ENCODE measurements around the gene TBC1D25.
A peak's percentile ranks its signal among the peaks of the same experiment; 100 is the strongest.

TBC1D25 gene

DNA sequence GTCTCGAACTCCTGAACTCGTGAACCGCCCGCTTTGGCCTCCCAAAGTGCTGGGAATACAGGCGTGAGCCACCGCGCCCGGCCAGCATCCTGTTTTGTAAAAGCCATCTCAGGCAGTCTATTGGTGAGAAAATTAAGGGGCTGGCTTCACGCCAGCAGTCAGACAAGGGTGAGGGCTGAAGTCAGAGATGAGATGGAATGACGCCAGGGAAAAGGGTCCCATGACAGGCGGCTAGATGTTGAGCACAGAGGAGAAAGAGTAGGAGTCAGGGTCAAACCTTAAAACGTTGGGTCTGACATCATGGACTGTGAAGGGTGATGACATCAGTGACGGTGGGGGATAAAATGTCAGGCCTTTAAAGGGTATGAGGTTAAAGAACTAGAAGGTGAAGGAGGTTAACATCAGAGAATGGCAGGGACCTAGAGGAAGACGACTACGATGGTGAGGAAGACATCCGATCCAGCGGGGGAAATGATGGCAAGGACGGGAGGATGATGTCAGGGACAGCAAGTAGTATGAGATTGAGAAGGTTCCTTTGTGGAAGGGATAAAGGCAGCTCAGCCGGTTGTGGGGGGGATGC is 34.3 kb downstream of the TBC1D25 start:
- DNase-seq = no peak

- peak; percentile 71 for DNase-seq
Observed at GRCh38 chrX:48574270-48575266, 35.1 kb downstream of the TBC1D25 start, which contains the start of gene RBM3. Gene RBM3, plus strand, starts transcription at chrX:48574484. Its CDS starts 697 bp downstream, at chrX:48575181.

- DNase-seq = no peak
Observed at GRCh38 chrX:48575642-48576041, 36.1 kb downstream of the TBC1D25 start.

DNA sequence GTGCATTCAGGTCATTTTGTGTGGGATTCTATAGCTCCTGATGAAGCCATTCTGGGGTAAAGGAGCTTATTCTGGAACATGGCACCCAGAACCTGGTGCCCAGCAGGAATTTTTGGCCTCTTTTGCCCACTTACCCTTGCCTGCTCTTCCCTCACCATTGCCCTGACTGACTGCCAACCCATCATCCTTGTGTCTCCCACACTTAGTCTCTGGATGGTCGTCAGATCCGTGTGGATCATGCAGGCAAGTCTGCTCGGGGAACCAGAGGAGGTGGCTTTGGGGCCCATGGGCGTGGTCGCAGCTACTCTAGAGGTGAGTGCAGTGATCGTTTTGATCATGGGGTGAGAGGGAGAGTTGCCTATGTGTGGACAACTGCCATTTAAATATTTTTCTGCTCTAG is 36.6 kb downstream of the TBC1D25 start:
- no peak for DNase-seq

GRCh38 chrX:48578661-48579128 is 39.2 kb downstream of the TBC1D25 start:
- no peak for DNase-seq

DNA sequence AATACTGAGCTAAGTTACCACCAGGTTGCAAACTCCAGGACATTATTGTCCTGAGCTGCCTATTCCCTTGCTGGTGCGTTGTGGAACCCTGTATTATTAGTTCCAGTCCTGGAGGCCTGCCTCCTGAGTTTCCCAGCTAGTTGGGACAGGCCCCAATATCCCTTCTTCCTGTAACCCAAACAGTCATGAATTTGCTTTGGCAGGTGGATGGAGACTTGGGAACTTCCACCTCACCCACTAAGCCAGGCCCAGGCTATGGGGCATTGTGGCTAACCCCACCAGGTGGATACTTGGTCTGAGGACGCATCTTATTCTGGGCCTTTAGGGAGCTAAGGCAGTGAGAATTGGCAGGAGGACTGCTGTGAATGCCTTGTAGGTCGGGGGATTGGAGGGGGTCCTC is 39.7 kb downstream of the TBC1D25 start:
- DNase-seq = no peak

- DNase-seq = no peak
Observed at GRCh38 chrX:48580662-48581061, 41.1 kb downstream of the TBC1D25 start.

GRCh38 chrX:48584698-48585097 is 45.2 kb downstream of the TBC1D25 start:
- DNase-seq = no peak

- no peak for DNase-seq
Observed at GRCh38 chrX:48589482-48590162, 50.1 kb downstream of the TBC1D25 start.

GRCh38 chrX:48590203-48591103 is 50.9 kb downstream of the TBC1D25 start:
- no peak for DNase-seq

GRCh38 chrX:48591255-48591791 is 51.8 kb downstream of the TBC1D25 start:
- no peak for DNase-seq

GRCh38 chrX:48592971-48593370 is 53.5 kb downstream of the TBC1D25 start:
- DNase-seq = no peak

DNA sequence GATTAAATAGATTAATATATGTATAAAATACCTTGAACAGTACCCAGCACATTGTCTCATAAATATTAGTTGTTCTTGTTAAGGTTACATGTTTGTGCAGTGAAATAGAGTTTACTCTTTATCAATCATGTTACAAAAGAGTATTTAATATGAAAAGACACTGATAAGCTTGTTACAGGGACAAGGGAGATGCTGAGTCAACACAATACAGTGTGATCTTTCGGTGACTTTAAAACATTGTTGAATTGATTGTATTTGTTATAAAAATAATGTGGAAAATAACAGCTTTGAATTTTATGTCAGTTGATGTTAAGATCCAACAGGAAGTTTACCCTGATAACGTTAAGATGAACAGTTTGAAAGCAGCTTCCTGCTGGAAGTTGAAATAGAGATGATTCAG is 56.4 kb downstream of the TBC1D25 start:
- no peak for DNase-seq

GRCh38 chrX:48597353-48598264 is 58.1 kb downstream of the TBC1D25 start, which contains the start of gene WDR13:
Gene WDR13, plus strand, starts transcription at chrX:48597492. Its CDS starts 505 bp downstream, at chrX:48597997.
- peak; percentile 86 for DNase-seq

DNA sequence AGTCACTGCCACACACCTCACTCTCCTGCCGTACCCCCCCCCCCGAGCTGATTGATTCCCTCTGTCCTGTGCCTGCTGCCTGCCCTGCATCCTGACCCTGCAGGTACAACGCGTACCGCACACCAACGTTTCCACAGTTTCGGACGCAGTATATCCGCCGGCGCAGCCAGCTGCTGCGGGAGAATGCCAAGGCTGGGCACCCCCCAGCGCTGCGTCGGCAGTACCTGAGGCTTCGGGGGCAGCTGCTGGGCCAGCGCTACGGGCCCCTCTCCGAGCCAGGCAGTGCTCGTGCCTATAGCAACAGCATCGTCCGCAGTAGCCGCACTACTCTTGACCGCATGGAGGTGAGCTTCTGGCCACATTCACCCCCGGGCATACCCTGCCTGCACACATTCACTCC is 59.1 kb downstream of the TBC1D25 start:
- DNase-seq = no peak

- DNase-seq = no peak
Observed at GRCh38 chrX:48599341-48599740, 59.8 kb downstream of the TBC1D25 start.

- DNase-seq = no peak
Observed at GRCh38 chrX:48600226-48600625, 60.7 kb downstream of the TBC1D25 start.

DNA sequence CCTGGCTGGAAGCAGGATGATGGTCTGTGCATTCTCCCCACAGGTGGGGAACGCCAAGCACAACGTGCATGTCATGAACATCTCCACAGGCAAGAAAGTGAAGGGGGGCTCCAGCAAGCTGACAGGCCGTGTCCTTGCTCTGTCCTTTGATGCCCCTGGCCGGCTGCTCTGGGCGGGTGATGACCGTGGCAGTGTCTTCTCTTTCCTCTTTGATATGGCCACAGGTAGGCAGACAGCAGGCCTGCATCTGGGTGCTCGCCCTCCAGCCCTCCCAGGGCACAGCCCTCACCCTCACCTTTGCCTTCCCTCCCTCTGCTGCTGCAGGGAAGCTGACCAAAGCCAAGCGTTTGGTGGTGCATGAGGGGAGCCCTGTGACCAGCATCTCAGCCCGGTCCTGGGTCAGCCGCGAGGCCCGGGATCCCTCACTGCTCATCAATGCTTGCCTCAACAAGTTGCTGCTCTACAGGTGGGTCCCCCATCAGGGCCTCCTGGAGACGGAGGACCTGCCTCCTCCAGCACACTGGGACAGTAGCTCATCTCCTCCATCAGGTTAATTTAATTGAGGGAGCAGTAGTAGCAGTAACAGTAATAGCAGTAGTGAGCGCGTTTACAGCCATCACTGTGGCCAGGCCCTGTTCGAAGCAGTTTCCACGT is 62.4 kb downstream of the TBC1D25 start:
- DNase-seq = no peak

- no peak for DNase-seq
Observed at GRCh38 chrX:48604701-48605100, 65.2 kb downstream of the TBC1D25 start.

GRCh38 chrX:48606091-48606490 is 66.6 kb downstream of the TBC1D25 start:
- no peak for DNase-seq

Measured in NCI-H526 treated with DMSO at 0.1 percent for 48 hours (cell line).